Fibroblast of skin of right quadriceps (primary cell): ENCODE results near the gene AICDA.

Source experiments
- DNase-seq: peaks from one replicate; pipeline ENCODE4 v3.0.0-alpha.2; 2013

The AICDA gene

DNA sequence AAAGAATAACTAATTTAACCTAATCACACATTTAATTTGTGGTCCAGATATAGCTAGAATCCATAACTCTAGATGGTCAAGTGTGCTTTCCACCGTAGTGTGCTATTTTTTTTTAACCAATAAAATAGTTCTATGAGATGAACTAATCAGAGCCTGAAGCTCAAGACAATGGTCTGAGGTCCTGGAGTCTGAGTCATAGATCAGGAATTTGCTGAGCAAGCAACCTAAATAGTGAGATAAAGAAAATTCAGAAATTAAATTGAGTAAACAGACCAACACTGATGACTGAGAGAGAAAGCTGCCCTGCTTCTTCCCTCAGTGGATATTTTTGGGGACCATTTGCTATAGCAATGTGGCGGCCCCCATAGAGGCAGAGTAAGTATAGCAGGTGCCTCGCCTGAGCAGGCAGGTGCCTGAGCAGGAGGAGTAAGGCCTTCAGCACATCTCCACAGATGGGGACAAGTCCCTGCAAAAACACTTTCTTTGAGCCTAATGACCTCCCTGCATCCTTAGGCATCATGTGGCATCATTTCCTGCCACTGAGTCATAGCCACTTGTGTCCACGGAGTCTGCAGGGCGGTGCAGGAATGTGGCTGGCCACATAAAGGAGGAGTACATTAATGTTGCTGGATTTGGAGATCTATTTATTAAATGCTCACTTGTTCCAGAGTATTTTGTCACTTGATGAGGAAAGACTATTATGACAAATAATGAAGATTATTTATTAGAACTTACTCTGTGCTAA, 58.0 kb downstream of the AICDA start:
- peak; percentile 14 for DNase-seq

DNA sequence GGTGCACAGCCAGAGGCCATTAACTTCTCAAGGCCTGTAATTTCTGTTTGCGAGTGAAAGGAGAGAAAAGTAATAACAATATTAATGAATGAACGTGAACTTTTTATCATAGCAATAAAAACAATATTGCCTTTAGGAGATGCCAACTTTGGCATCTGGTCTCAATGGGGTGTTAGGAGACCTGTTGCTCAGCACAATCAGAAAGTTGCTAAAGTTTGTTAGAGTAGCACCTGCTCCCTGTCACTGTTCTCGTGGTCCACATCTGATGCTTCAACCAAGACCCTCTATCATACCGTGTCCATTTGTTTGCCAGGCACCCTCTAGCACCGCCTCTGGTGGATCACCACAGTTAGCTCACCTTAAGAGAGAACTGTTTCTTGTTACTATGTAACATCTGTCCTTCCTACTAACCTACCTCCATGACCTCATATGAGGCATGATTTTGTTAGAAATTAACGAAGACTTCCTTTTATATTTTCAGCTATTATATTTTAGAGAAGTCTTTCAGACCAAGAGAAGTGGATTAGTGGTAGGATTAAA, 59.5 kb downstream of the AICDA start:
- no peak for DNase-seq
